ENCODE data around the gene HMGB3.
"Not testable (repeated sequence)": the region's sequence is repeated elsewhere in the genome, so short reads cannot be mapped to it uniquely, and the experiment has no call there.

The HMGB3 gene

DNA sequence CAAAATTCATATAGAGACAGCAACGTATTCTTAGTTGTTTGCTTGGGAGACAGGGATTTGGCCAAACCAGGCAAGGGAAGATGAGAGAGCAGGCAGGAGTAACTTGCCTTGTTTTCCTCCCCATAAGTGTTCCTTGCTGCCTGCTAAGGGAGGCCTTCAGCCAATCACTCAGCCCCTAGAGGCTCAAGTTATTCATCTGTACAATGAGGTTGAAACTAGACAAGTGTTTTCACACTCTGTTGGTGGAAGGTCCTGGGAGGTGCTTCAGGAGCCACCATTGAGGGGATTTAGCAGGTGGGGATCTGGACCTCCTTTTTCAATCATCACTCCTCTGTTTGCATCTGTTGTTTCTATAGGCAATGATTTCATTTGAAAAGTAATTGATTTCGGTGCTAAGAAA is 23.6 kb upstream of the HMGB3 start:
- Histone ChIP-seq H3K27me3 (ENCODE audit: control insufficient read depth in 3 of 3, insufficient read depth in 3 of 3, low read depth in 1 of 3, low read length in 3 of 3) (no peaks in the 10 kb centered on the region), H3K4ac (ENCODE audit: low read length) (no peak overlapping the region), H3K27ac (replicated peaks; ENCODE audit: low read length) (no peak overlapping the region), H3K4me2 (ENCODE audit: insufficient read depth, low read length, poor library complexity, severe bottlenecking) (no peak overlapping the region), H3K36me3 (replicated peaks in 1 of 2; ENCODE audit: control insufficient read depth in 2 of 2, insufficient read depth in 2 of 2, low read length in 2 of 2) (no peaks in the 10 kb centered on the region), H3K9ac (ENCODE audit: low read depth, low read length, poor library complexity) (no peak overlapping the region), H3K23ac (ENCODE audit: low read depth, low read length, poor library complexity) (no peak overlapping the region), H2AFZ (ENCODE audit: low read length) (no peak overlapping the region), H2BK15ac (ENCODE audit: low read length) (no peak overlapping the region), H3K18ac (ENCODE audit: low read length) (no peak overlapping the region), H2BK120ac (ENCODE audit: low read depth, low read length) (no peak overlapping the region), H3K14ac (ENCODE audit: low read length) (no peak overlapping the region), H3K79me1 (ENCODE audit: low read depth, low read length) (no peaks in the 10 kb centered on the region), H4K8ac (ENCODE audit: low read depth, low read length) (no peak overlapping the region), H4K91ac (ENCODE audit: low read depth, low read length, poor library complexity) (no peak overlapping the region), H3K4me1 (ENCODE audit: control insufficient read depth in 2 of 2, insufficient read depth in 1 of 2, low read depth in 1 of 2, low read length in 2 of 2) (no peaks in the 10 kb centered on the region), H2AK5ac (ENCODE audit: low read depth, low read length) (no peak overlapping the region), H3K9me3 (replicated peaks in 1 of 2; ENCODE audit: control insufficient read depth in 2 of 2, insufficient read depth in 1 of 2, low read depth in 1 of 2, low read length in 2 of 2) (no peaks in the 10 kb centered on the region), H2BK5ac (ENCODE audit: low read length) (no peak overlapping the region), H2BK12ac (ENCODE audit: low read length) (no peak overlapping the region), H3K4me3 (ENCODE audit: low read length in 2 of 2) (no peak overlapping the region)
- no CpG with 5 or more reads among the region's 2 CpGs for WGBS, 2 donors (ENCODE audit: extremely low coverage in 2 of 2, insufficient read length in 2 of 2, insufficient replicate concordance in 1 of 2)
- no peak for DNase-seq (ENCODE audit: low spot score)

DNA sequence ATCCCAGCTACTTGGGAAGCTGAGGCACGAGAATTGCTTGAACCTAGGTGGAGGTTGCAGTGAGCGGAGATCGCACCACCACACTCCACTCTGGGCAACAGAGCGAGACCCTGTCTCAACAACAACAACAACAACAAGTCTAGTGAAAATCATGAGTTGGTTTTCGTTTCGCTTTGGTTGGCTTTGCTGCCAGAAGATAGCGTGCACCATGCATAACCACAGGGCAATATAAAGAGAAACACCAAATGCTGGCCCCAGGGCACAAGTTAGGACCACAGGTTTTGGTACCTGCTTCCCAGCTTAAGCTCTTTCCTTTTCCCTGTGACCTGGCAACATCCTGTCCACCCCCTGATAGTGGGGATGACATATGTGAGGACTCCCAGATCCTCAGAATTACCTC is 21.5 kb upstream of the HMGB3 start:
- no peak overlapping the region for H4K91ac ChIP-seq (ENCODE audit: low read depth, low read length, poor library complexity)
- H2BK12ac ChIP-seq (ENCODE audit: low read length), result no peak overlapping the region
- WGBS, 2 donors (ENCODE audit: extremely low coverage in 2 of 2, insufficient read length in 2 of 2, insufficient replicate concordance in 1 of 2), result no CpG with 5 or more reads among the region's 7 CpGs

DNA sequence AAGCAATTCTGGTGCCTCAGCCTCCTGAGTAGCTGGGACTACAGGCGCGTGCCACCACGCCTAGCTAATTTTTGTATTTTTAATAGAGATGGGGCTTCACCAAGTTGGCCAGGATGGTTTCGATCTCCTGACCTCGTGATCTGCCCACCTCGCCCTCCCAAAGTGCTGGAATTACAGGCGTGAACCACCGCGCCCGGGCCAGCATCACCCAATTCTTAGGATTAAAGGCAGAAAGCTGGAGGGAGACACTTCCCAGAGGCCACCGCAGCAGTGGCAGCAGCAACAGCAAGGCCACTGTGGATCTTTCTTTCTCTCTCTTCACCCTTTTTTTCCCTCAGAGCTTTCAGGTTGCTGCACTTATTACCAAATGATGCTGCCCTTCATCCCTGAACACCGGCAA is 18.7 kb upstream of the HMGB3 start:
- not testable (repeated sequence) for H3K14ac ChIP-seq (ENCODE audit: low read length); H3K4me2 ChIP-seq (ENCODE audit: insufficient read depth, low read length, poor library complexity, severe bottlenecking); H4K8ac ChIP-seq (ENCODE audit: low read depth, low read length); H3K4me3 ChIP-seq (ENCODE audit: low read length in 2 of 2); H2BK5ac ChIP-seq (ENCODE audit: low read length); H2BK12ac ChIP-seq (ENCODE audit: low read length); H2AK5ac ChIP-seq (ENCODE audit: low read depth, low read length); H4K91ac ChIP-seq (ENCODE audit: low read depth, low read length, poor library complexity); H3K9ac ChIP-seq (ENCODE audit: low read depth, low read length, poor library complexity); H3K36me3 ChIP-seq (replicated peaks in 1 of 2; ENCODE audit: control insufficient read depth in 2 of 2, insufficient read depth in 2 of 2, low read length in 2 of 2); H3K27ac ChIP-seq (replicated peaks; ENCODE audit: low read length); H3K4me1 ChIP-seq (ENCODE audit: control insufficient read depth in 2 of 2, insufficient read depth in 1 of 2, low read depth in 1 of 2, low read length in 2 of 2); H2BK120ac ChIP-seq (ENCODE audit: low read depth, low read length); H3K79me1 ChIP-seq (ENCODE audit: low read depth, low read length); DNase-seq (ENCODE audit: low spot score); H2BK15ac ChIP-seq (ENCODE audit: low read length); H3K9me3 ChIP-seq (replicated peaks in 1 of 2; ENCODE audit: control insufficient read depth in 2 of 2, insufficient read depth in 1 of 2, low read depth in 1 of 2, low read length in 2 of 2); H3K4ac ChIP-seq (ENCODE audit: low read length); H3K23ac ChIP-seq (ENCODE audit: low read depth, low read length, poor library complexity); H2AFZ ChIP-seq (ENCODE audit: low read length); H3K18ac ChIP-seq (ENCODE audit: low read length)
- peaks cover 0 to 27% (median 0%) of the 10 kb centered on the region in 3 experiments for H3K27me3 ChIP-seq (ENCODE audit: control insufficient read depth in 3 of 3, insufficient read depth in 3 of 3, low read depth in 1 of 3, low read length in 3 of 3)
- WGBS, 2 donors (ENCODE audit: extremely low coverage in 2 of 2, insufficient read length in 2 of 2, insufficient replicate concordance in 1 of 2), result no CpG with 5 or more reads among the region's 12 CpGs

More for the DNA sequence above, 21.5 kb upstream of the HMGB3 start:
- no peak overlapping the region for H4K8ac ChIP-seq (ENCODE audit: low read depth, low read length)
- H3K79me1 ChIP-seq (ENCODE audit: low read depth, low read length), result no peaks in the 10 kb centered on the region
- no peaks in the 10 kb centered on the region for H3K36me3 ChIP-seq (replicated peaks in 1 of 2; ENCODE audit: control insufficient read depth in 2 of 2, insufficient read depth in 2 of 2, low read length in 2 of 2)
- no peak overlapping the region for H3K9ac ChIP-seq (ENCODE audit: low read depth, low read length, poor library complexity)
- H3K4ac ChIP-seq (ENCODE audit: low read length), result no peak overlapping the region
- H3K27ac ChIP-seq (replicated peaks; ENCODE audit: low read length), result no peak overlapping the region
- H3K27me3 ChIP-seq (ENCODE audit: control insufficient read depth in 3 of 3, insufficient read depth in 3 of 3, low read depth in 1 of 3, low read length in 3 of 3), result peaks cover 0 to 3% (median 0%) of the 10 kb centered on the region in 3 experiments
- H2AK5ac ChIP-seq (ENCODE audit: low read depth, low read length), result no peak overlapping the region
- no peaks in the 10 kb centered on the region for H3K4me1 ChIP-seq (ENCODE audit: control insufficient read depth in 2 of 2, insufficient read depth in 1 of 2, low read depth in 1 of 2, low read length in 2 of 2)
- no peak overlapping the region for H3K18ac ChIP-seq (ENCODE audit: low read length)
- no peak overlapping the region for H2BK120ac ChIP-seq (ENCODE audit: low read depth, low read length)
- H2BK5ac ChIP-seq (ENCODE audit: low read length), result no peak overlapping the region
- H3K4me3 ChIP-seq (ENCODE audit: low read length in 2 of 2), result no peak overlapping the region
- H3K4me2 ChIP-seq (ENCODE audit: insufficient read depth, low read length, poor library complexity, severe bottlenecking), result no peak overlapping the region
- H2AFZ ChIP-seq (ENCODE audit: low read length), result no peak overlapping the region
- no peak overlapping the region for H2BK15ac ChIP-seq (ENCODE audit: low read length)
- DNase-seq (ENCODE audit: low spot score), result no peak
- no peak overlapping the region for H3K23ac ChIP-seq (ENCODE audit: low read depth, low read length, poor library complexity)
- H3K14ac ChIP-seq (ENCODE audit: low read length), result no peak overlapping the region
- H3K9me3 ChIP-seq (replicated peaks in 1 of 2; ENCODE audit: control insufficient read depth in 2 of 2, insufficient read depth in 1 of 2, low read depth in 1 of 2, low read length in 2 of 2), result no peaks in the 10 kb centered on the region

DNA sequence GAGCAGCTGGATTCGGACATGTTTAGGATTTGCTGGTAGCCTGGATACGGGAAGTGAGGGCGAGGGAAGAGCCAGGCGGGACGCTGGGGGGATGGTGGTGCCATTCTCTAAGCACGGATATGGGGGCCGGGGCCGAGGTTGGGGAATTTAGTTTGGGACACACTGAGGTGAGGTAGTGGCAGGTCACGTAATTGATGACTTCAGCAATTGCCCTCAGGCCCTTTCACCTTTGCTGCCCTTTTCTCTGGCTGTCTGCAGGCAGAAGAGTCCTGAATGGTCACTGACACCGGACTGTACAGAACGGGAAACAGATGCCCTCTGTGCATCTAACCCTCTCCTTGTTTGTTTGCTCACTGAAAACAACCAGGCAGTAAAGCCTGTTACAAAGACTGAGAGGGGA is 16.9 kb upstream of the HMGB3 start:
- H3K79me1 ChIP-seq (ENCODE audit: low read depth, low read length), result no peaks in the 10 kb centered on the region
- no peak overlapping the region for H3K4ac ChIP-seq (ENCODE audit: low read length)
- no peaks in the 10 kb centered on the region for H3K9me3 ChIP-seq (replicated peaks in 1 of 2; ENCODE audit: control insufficient read depth in 2 of 2, insufficient read depth in 1 of 2, low read depth in 1 of 2, low read length in 2 of 2)
- no peak overlapping the region for H2BK120ac ChIP-seq (ENCODE audit: low read depth, low read length)
- no CpG with 5 or more reads among the region's 11 CpGs for WGBS, 2 donors (ENCODE audit: extremely low coverage in 2 of 2, insufficient read length in 2 of 2, insufficient replicate concordance in 1 of 2)
- no peak overlapping the region for H3K4me3 ChIP-seq (ENCODE audit: low read length in 2 of 2)
- no peak overlapping the region for H2BK5ac ChIP-seq (ENCODE audit: low read length)
- no peak overlapping the region for H4K8ac ChIP-seq (ENCODE audit: low read depth, low read length)
- no peak overlapping the region for H2AK5ac ChIP-seq (ENCODE audit: low read depth, low read length)
- H3K27ac ChIP-seq (replicated peaks; ENCODE audit: low read length), result no peak overlapping the region
- no peak overlapping the region for H2BK12ac ChIP-seq (ENCODE audit: low read length)
- no peak overlapping the region for H3K18ac ChIP-seq (ENCODE audit: low read length)
- no peak overlapping the region for H3K4me2 ChIP-seq (ENCODE audit: insufficient read depth, low read length, poor library complexity, severe bottlenecking)
- no peak overlapping the region for H2BK15ac ChIP-seq (ENCODE audit: low read length)
- no peaks in the 10 kb centered on the region for H3K36me3 ChIP-seq (replicated peaks in 1 of 2; ENCODE audit: control insufficient read depth in 2 of 2, insufficient read depth in 2 of 2, low read length in 2 of 2)
- H3K23ac ChIP-seq (ENCODE audit: low read depth, low read length, poor library complexity), result no peak overlapping the region
- H2AFZ ChIP-seq (ENCODE audit: low read length), result no peak overlapping the region
- no peaks in the 10 kb centered on the region for H3K4me1 ChIP-seq (ENCODE audit: control insufficient read depth in 2 of 2, insufficient read depth in 1 of 2, low read depth in 1 of 2, low read length in 2 of 2)
- DNase-seq (ENCODE audit: low spot score), result no peak
- no peak overlapping the region for H3K9ac ChIP-seq (ENCODE audit: low read depth, low read length, poor library complexity)
- no peak overlapping the region for H3K14ac ChIP-seq (ENCODE audit: low read length)
- no peak overlapping the region for H4K91ac ChIP-seq (ENCODE audit: low read depth, low read length, poor library complexity)
- peaks cover 0 to 27% (median 0%) of the 10 kb centered on the region in 3 experiments for H3K27me3 ChIP-seq (ENCODE audit: control insufficient read depth in 3 of 3, insufficient read depth in 3 of 3, low read depth in 1 of 3, low read length in 3 of 3)

Data from neuronal stem cell (in vitro differentiated cells).